ENCODE results near the gene KCNJ16. TPM values are rescaled to one million over a fixed set of nuclear protein-coding genes. Genes with fewer than 3 reads are reported as not detected.

KCNJ16 gene
- total and polyA plus RNA-seq, 7 experiments from 2014 or later: not detected

GRCh38 chr17:70080541-70081347 lies 5.7 kb downstream of the KCNJ16 start:
- DNase-seq: no peak
- CTCF ChIA-PET: no interaction called here

GRCh38 chr17:70081885-70082284 lies 6.9 kb downstream of the KCNJ16 start:
- H3K4me1 Mint-ChIP-seq: no peaks in the 10 kb centered on the region
- no peaks in the 10 kb centered on the region for H3K36me3 Mint-ChIP-seq
- ATAC-seq (no peak), DNase-seq (no peak)
- H3K9me3 Mint-ChIP-seq: peaks cover 0 to 1% (median 0%) of the 10 kb centered on the region in 11 donors
- H3K27me3 Mint-ChIP-seq: peaks cover 0 to 15% (median 0%) of the 10 kb centered on the region in 5 donors
- ChIA-PET POLR2A (no interaction called here), CTCF (no interaction called here)
- no peak overlapping the region for H3K27ac ChIP-seq (ENCODE audit: low read depth, low read length)
- no peak overlapping the region for H3K4me3 ChIP-seq (ENCODE audit: low read length)
- intact Hi-C loops (cut with micrococcal nuclease): no loop called here
- no peak overlapping the region for H3K27ac Mint-ChIP-seq
- H3K4me1 ChIP-seq (ENCODE audit: control insufficient read depth in 2 of 2, insufficient read depth in 2 of 2, low read length in 2 of 2): no peaks in the 10 kb centered on the region
- H3K27me3 ChIP-seq (ENCODE audit: control insufficient read depth in 2 of 2, insufficient read depth in 2 of 2, low read length in 2 of 2): no peaks in the 10 kb centered on the region
- H3K36me3 ChIP-seq (ENCODE audit: control insufficient read depth in 2 of 3, insufficient read depth in 3 of 3, low read length in 3 of 3): no peaks in the 10 kb centered on the region
- no peaks in the 10 kb centered on the region for H3K9me3 ChIP-seq (ENCODE audit: control insufficient read depth in 2 of 3, low read length in 3 of 3)
- no peak overlapping the region for H3K4me3 Mint-ChIP-seq

More at GRCh38 chr17:70080541-70081347, 5.7 kb downstream of the KCNJ16 start:
- Mint-ChIP-seq H3K9me3 (peaks cover 0 to 3% (median 0%) of the 10 kb centered on the region in 11 donors), H3K36me3 (no peaks in the 10 kb centered on the region), H3K4me1 (no peaks in the 10 kb centered on the region), H3K4me3 (no peak overlapping the region), H3K27me3 (peaks cover 0 to 15% (median 0%) of the 10 kb centered on the region in 5 donors), H3K27ac (no peak overlapping the region)
- Histone ChIP-seq H3K36me3 (ENCODE audit: control insufficient read depth in 2 of 3, insufficient read depth in 3 of 3, low read length in 3 of 3) (no peaks in the 10 kb centered on the region), H3K27me3 (ENCODE audit: control insufficient read depth in 2 of 2, insufficient read depth in 2 of 2, low read length in 2 of 2) (no peaks in the 10 kb centered on the region), H3K4me1 (ENCODE audit: control insufficient read depth in 2 of 2, insufficient read depth in 2 of 2, low read length in 2 of 2) (no peaks in the 10 kb centered on the region), H3K9me3 (ENCODE audit: control insufficient read depth in 2 of 3, low read length in 3 of 3) (no peaks in the 10 kb centered on the region), H3K27ac (ENCODE audit: low read depth, low read length) (no peak overlapping the region), H3K4me3 (ENCODE audit: low read length) (no peak overlapping the region)
- no peak for ATAC-seq
- intact Hi-C loops (cut with micrococcal nuclease): no loop called here
- POLR2A ChIA-PET: no interaction called here

- no peak overlapping the region for H3K4me3 ChIP-seq (ENCODE audit: low read length)
- ChIA-PET POLR2A (no interaction called here), CTCF (no interaction called here)
- no peaks in the 10 kb centered on the region for H3K36me3 Mint-ChIP-seq
- ATAC-seq: no peak
- H3K4me1 ChIP-seq (ENCODE audit: control insufficient read depth in 2 of 2, insufficient read depth in 2 of 2, low read length in 2 of 2): no peaks in the 10 kb centered on the region
- H3K27me3 Mint-ChIP-seq: peaks cover 0 to 15% (median 0%) of the 10 kb centered on the region in 5 donors
- DNase-seq: no peak
- H3K27ac Mint-ChIP-seq: no peak overlapping the region
- H3K27ac ChIP-seq (ENCODE audit: low read depth, low read length): no peak overlapping the region
- H3K4me1 Mint-ChIP-seq: no peaks in the 10 kb centered on the region
- no peaks in the 10 kb centered on the region for H3K9me3 ChIP-seq (ENCODE audit: control insufficient read depth in 2 of 3, low read length in 3 of 3)
- H3K36me3 ChIP-seq (ENCODE audit: control insufficient read depth in 2 of 3, insufficient read depth in 3 of 3, low read length in 3 of 3): no peaks in the 10 kb centered on the region
- H3K4me3 Mint-ChIP-seq: no peak overlapping the region
- no peaks in the 10 kb centered on the region for H3K27me3 ChIP-seq (ENCODE audit: control insufficient read depth in 2 of 2, insufficient read depth in 2 of 2, low read length in 2 of 2)
- H3K9me3 Mint-ChIP-seq: no peaks in the 10 kb centered on the region
- intact Hi-C loops (cut with micrococcal nuclease): no loop called here
Observed at GRCh38 chr17:70084476-70084875, 9.5 kb downstream of the KCNJ16 start.

- DNase-seq: no peak
- Mint-ChIP-seq H3K9me3 (peaks cover 0 to 2% (median 0%) of the 10 kb centered on the region in 11 donors), H3K27me3 (peaks cover 0 to 8% (median 0%) of the 10 kb centered on the region in 5 donors), H3K27ac (no peak overlapping the region), H3K36me3 (no peaks in the 10 kb centered on the region), H3K4me3 (no peak overlapping the region), H3K4me1 (no peaks in the 10 kb centered on the region)
- no peak for ATAC-seq
- Histone ChIP-seq H3K4me1 (ENCODE audit: control insufficient read depth in 2 of 2, insufficient read depth in 2 of 2, low read length in 2 of 2) (no peaks in the 10 kb centered on the region), H3K27me3 (ENCODE audit: control insufficient read depth in 2 of 2, insufficient read depth in 2 of 2, low read length in 2 of 2) (no peaks in the 10 kb centered on the region), H3K9me3 (ENCODE audit: control insufficient read depth in 2 of 3, low read length in 3 of 3) (no peaks in the 10 kb centered on the region), H3K27ac (ENCODE audit: low read depth, low read length) (no peak overlapping the region), H3K4me3 (ENCODE audit: low read length) (no peak overlapping the region), H3K36me3 (ENCODE audit: control insufficient read depth in 2 of 3, insufficient read depth in 3 of 3, low read length in 3 of 3) (no peaks in the 10 kb centered on the region)
- CTCF ChIA-PET: no interaction called here
- intact Hi-C loops (cut with micrococcal nuclease): no loop called here
- POLR2A ChIA-PET: no interaction called here
Observed at GRCh38 chr17:70086516-70086915, 11.5 kb downstream of the KCNJ16 start.

GRCh38 chr17:70089513-70090148 lies 14.6 kb downstream of the KCNJ16 start:
- H3K27me3 Mint-ChIP-seq: peaks cover 0 to 4% (median 0%) of the 10 kb centered on the region in 5 donors
- no peaks in the 10 kb centered on the region for H3K27me3 ChIP-seq (ENCODE audit: control insufficient read depth in 2 of 2, insufficient read depth in 2 of 2, low read length in 2 of 2)
- intact Hi-C loops (cut with micrococcal nuclease): no loop called here
- H3K9me3 Mint-ChIP-seq: peaks cover 0 to 2% (median 0%) of the 10 kb centered on the region in 11 donors
- no peaks in the 10 kb centered on the region for H3K9me3 ChIP-seq (ENCODE audit: control insufficient read depth in 2 of 3, low read length in 3 of 3)
- H3K4me1 Mint-ChIP-seq: no peaks in the 10 kb centered on the region
- H3K27ac ChIP-seq (ENCODE audit: low read depth, low read length): no peak overlapping the region
- no peak overlapping the region for H3K27ac Mint-ChIP-seq
- H3K36me3 ChIP-seq (ENCODE audit: control insufficient read depth in 2 of 3, insufficient read depth in 3 of 3, low read length in 3 of 3): no peaks in the 10 kb centered on the region
- no peaks in the 10 kb centered on the region for H3K36me3 Mint-ChIP-seq
- POLR2A ChIA-PET: no interaction called here
- no peak overlapping the region for H3K4me3 Mint-ChIP-seq
- H3K4me3 ChIP-seq (ENCODE audit: low read length): no peak overlapping the region
- H3K4me1 ChIP-seq (ENCODE audit: control insufficient read depth in 2 of 2, insufficient read depth in 2 of 2, low read length in 2 of 2): no peaks in the 10 kb centered on the region
- CTCF ChIA-PET: no interaction called here
- ATAC-seq (no peak), DNase-seq (no peak)

- intact Hi-C loops (cut with micrococcal nuclease): no loop called here
- ChIA-PET CTCF (no interaction called here), POLR2A (interaction anchor here (0.6 kb wide), 1 partner anchor 16 kb away, joined by 3 read pairs; no protein-coding TSS in a partner anchor)
- H3K4me1 Mint-ChIP-seq: no peaks in the 10 kb centered on the region
- H3K27me3 Mint-ChIP-seq: peaks cover 0 to 4% (median 0%) of the 10 kb centered on the region in 5 donors
- Histone ChIP-seq H3K4me3 (ENCODE audit: low read length) (no peak overlapping the region), H3K27me3 (ENCODE audit: control insufficient read depth in 2 of 2, insufficient read depth in 2 of 2, low read length in 2 of 2) (no peaks in the 10 kb centered on the region), H3K9me3 (ENCODE audit: control insufficient read depth in 2 of 3, low read length in 3 of 3) (no peaks in the 10 kb centered on the region), H3K4me1 (ENCODE audit: control insufficient read depth in 2 of 2, insufficient read depth in 2 of 2, low read length in 2 of 2) (no peaks in the 10 kb centered on the region), H3K27ac (ENCODE audit: low read depth, low read length) (no peak overlapping the region), H3K36me3 (ENCODE audit: control insufficient read depth in 2 of 3, insufficient read depth in 3 of 3, low read length in 3 of 3) (no peaks in the 10 kb centered on the region)
- H3K27ac Mint-ChIP-seq: no peak overlapping the region
- ATAC-seq (peak; percentile 67), DNase-seq (no peak)
- H3K9me3 Mint-ChIP-seq: peaks cover 0 to 2% (median 0%) of the 10 kb centered on the region in 11 donors
- no peak overlapping the region for H3K4me3 Mint-ChIP-seq
- no peaks in the 10 kb centered on the region for H3K36me3 Mint-ChIP-seq
Observed at GRCh38 chr17:70091005-70091568, 16.1 kb downstream of the KCNJ16 start.
